HG03039 (cell line): ENCODE data around the gene FER1L5.
"Not testable (repeated sequence)": the region's sequence is repeated elsewhere in the genome, so short reads cannot be mapped to it uniquely, and the experiment has no call there.

Experiments
- ATAC-seq: cut with Tn5 transposase; IDR thresholded peaks from one replicate; pipeline ENCODE4 v1.9.1; 2021; ENCODE audit warnings: mild to moderate bottlenecking, moderate library complexity; ENCODE audit not compliant: unreplicated experiment

Gene FER1L5

GRCh38 chr2:96633641-96634040, 8.9 kb upstream of the FER1L5 start:
- no peak for ATAC-seq

DNA sequence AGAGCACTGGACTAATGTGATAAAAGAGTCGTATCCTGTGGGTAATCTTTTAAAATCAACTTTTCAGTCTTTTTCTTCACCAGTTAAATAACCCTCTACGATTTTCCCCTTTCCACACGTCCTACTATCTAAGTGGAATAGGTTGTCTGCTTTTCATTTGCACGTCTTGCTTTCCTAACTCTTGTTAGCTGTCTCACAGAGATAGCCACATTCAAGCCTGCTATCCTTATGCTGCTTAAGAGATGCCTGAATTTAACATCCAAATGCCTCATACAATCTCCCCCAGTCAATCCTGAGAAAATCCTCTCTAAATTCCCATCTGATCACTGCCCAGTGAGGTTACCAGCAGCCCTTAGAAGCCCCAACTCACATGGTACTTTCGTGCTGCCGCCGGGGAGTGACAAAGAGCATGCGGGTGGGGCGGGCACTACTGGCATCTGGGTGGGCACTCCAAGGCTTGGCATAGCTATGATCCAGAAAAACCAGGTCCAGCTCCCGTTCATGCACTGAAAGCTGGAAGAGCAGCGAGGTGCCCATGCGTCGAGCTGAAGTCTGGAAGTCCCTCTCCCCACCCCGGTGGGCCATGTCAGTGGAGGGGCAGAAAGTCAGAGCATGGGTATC, 5.9 kb upstream of the FER1L5 start:
- no peak for ATAC-seq

DNA sequence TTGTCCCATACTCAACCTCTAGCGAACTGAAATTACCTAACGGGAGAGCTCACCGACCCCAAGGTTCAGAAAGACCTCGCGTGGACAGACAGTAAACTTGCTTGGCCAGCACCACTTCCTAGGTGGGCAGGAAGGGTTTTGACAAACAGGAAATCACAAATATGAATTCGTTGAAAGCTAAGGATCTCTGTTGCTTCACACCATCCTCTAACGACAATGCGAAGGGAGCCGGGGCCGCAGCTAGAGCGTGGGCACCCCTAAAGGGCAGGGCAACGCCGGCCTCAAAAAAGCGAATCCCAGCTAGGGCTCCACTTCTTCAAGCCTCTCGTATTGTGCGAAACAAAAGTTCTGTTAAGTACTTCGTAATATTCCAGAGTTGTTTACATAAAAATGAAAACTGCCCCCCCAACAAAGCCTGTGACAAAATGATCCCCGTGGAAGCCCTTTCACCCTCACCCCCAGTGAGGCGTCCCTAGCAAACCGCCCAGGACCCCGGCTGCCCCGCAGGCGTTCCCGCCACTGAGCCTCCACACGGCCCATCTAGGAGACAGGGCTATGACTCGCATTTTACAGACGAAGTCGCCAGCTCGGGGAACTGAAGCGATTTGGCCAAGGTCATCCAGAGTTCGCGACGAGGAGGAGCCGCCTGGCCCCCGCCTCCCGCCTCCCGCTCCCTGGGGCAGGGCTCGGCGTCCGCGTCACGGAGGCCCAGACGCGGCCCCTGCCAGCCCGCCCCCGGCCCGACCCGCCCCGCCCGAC, 5.0 kb upstream of the FER1L5 start:
- peak; percentile 68 for ATAC-seq

DNA sequence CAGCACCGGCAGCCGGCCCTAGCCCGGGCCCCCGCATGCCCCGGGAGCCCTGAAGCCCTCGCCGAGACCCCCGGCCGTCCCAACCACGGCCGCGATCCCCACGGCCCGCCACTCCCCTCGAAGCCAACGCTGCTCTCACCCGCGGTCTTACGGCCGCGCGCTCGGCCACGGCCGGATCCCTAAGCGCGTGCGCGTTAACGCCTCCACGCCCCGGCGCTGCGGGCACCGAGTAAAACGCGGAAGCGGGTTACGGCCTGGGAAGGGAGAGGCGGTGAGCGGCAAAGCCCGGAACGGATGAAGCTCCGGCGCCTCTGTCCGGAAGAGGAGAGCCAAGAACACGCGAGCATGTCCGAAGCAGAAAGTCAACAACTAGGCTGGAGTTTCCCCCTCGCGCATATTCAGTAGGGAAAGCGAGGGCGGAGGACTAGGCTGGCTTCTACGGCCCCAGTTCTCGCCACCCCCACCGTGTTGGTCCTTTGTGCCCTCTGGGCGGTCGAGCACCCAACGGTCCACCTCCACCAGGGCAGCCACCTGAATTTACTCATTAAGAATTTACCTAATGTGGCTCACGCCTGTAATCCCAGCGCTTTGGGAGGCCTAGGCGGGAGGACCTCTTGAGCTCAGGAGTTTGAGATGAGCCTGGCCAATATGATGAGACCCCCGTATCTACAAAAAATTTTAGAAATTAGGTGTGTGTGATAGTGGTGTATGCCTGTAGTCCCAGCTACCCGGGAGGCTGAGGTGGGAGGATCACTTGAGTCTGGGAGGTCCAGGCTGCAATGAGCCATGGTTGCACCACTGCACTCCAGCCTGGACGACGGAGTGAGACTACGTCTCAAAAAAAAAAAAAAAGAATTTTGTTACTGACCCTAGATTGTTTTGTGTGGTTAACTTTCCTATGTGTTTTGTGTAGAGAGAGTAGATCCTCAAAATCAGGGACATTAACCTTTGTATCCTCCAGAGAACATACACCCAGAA, 4.1 kb upstream of the FER1L5 start, which contains the start of gene KANSL3:
Gene KANSL3, minus strand, starts transcription at position 169 of the 978 bp plus-strand sequence. CDS start 1,177 bp downstream, outside the sequence.
- peak; percentile 76 for ATAC-seq

DNA sequence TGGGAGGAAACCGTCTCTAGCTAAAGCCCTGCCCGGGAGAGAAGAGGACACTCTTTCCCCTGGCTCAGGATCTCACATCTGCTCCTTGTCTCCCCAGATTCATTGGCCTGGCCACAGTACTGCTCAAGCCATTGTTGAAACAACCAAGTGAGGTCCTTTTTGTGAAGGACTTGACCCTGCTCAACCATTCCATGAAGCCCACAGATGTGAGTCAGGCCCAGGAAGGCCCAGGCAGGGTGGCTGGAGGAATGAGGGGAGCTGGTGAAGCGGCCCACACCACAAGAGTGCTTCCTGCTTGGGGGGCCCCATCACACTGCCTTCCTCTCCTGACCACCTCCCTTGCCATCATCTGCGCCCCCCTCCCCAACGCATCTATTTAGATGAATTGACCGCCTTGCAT, 5.1 kb downstream of the FER1L5 start:
- ATAC-seq = no peak

- no peak for ATAC-seq
These were observed 5.9 kb downstream of the FER1L5 start for GRCh38 chr2:96648306-96648930.

- no peak for ATAC-seq
These were observed 6.8 kb downstream of the FER1L5 start for GRCh38 chr2:96649342-96649741.

GRCh38 chr2:96651793-96652192, 9.2 kb downstream of the FER1L5 start:
- no peak for ATAC-seq

DNA sequence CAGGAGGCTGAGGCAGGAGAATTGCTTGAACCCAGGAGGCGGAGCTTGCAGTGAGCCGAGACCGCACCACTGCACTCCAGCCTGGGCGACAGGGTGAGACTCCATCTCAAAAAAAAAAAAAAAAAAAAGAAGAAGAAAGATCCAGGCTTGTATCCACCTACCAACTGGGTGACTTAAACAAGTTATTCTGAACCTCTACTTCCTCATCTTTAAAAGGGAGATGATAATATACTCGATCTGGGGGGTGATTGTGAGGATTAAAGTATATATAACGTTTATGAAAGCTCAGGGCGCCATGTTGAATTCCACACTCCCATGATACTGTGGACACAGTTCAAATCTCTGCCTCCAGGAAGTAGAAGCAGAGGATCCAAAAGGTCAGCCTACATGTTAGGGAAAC, 12.2 kb downstream of the FER1L5 start:
- not testable (repeated sequence) for ATAC-seq

DNA sequence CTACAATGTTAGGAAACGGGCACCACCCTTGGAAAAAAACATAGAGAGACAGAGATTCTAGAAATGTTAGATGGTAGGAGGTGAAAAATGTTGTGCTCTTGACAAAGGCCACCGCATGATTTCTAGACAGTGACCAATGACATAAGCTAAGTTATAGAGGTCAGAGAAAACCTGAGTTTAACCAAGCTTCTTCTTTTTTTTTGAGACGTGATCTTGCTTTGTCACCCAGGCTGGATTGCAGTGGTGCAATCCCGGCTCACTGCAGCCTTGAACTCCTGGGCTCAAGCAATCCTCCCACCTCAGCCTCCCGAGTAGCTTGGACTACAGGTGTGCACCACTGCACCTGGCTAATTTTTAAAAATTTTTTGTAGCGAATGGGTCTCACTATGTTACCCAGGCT, 13.0 kb downstream of the FER1L5 start:
- ATAC-seq = no peak

DNA sequence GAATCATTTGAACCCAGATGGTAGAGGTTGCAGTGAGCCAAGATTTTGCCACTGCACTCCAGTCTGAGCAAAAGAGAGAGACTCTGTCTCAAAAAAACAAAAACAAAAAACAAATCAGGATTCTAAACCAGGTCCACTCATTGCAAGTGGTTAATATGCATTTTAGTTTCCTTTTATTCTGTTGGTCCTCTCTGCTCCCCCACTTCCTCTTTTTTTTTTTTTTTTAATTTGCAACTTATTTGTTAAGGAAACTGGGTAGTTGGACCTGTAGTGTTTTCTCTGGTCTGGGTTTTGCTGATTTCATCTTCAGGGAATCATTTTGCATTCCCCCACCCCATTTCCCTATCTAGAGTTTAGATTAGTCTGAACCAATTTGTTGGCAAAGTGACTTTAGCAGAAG, 14.0 kb downstream of the FER1L5 start:
- no peak for ATAC-seq

DNA sequence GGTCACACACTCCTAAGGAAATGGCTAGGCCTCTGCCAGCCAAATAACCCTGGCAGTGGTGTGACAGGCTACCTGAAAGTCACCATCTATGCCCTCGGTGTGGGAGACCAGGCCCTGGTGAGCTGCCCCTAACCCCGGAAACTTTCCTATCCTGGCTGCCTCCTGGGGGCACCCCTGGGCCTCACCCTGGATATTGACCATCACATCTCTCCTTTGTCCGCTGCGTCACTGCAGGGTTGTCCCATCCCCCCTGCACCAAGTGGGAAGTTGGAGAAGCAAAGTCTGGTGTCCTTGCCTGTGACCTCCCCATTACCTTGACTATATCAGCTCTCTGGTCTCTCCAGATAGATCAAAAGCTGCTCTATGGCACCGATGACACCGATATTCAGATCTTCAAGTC, 18.8 kb downstream of the FER1L5 start:
- no peak for ATAC-seq

- no peak for ATAC-seq
These were observed 19.8 kb downstream of the FER1L5 start for GRCh38 chr2:96662360-96662759.

- no peak for ATAC-seq
These were observed 20.6 kb downstream of the FER1L5 start for GRCh38 chr2:96663177-96663576.

GRCh38 chr2:96663829-96664228, 21.3 kb downstream of the FER1L5 start:
- ATAC-seq = no peak

- ATAC-seq = no peak
These were observed 21.9 kb downstream of the FER1L5 start for GRCh38 chr2:96664366-96664925.

DNA sequence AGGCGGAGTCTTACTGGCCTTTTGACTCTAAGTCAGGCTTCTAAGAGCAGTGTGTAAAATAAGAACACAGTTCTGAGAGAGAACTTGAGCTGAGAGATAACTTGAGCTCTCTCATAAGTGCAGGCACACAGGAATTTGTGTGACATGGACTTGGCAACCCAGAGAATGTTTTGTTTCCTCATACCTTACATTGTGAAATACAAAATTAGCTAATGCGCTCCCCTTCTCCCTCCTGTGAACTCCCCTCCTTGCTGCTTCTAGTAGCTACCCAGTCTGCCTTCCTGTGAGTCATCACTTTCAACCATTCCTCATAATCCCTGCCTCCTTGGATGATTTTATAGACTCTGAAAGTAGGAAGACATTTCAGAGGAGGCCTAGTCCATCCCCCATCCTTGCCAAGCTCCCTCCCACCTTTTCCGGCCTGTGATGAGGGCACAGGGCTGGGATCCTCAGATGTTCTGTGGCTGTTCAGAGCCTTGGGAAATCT, 22.6 kb downstream of the FER1L5 start:
- no peak for ATAC-seq

DNA sequence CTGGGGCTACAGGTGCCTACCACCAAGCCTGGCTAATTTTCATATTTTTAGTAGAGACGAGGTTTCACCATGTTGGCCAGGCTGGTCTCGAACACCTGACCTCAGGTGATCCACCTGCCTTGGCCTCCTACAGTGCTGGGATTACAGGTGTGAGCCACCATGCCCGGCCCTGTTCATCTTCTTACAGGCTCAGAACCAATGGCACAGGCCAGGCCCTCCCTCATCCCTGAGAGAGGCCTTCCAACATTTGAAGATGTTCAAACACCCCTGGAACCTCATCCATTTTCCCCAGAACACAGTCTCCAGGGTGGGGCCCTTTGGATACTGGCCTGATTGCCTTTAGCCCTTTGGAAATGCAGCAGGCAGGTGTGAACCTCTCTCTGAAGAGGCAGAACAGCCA, 23.2 kb downstream of the FER1L5 start:
- ATAC-seq = not testable (repeated sequence)

GRCh38 chr2:96668771-96669170, 26.2 kb downstream of the FER1L5 start:
- ATAC-seq = no peak

DNA sequence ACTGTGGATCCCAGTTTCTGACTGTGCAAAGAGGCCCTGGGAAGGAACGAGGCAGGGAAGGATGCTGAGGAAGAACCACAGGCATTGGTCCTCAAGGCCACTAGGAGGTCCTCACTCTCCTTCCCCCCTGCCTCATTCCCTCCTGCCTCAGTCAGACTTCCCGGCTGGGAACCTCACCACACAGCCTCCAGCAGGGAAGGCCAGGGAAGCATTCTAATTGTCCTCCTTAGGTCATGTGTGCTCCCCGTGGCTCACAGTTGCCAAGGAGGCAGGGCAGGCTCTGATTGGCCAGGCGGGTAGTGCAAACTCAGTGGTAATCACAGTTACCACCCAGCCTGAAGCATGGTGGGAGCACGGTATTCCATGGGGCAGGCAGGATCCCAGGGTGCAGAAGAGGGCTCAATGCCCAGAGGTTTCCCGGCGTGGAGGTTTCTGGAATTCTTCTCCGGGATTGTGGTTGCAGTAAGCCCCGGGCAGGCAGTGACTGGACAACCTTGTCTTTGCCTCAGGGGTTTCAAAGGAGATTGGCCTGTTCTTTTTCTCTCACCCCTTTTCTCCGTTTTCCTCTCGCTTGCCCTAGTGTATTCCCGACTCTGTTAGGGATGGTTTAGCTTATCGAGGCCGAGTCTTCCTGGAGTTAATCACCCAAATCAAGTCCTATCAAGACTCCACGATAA, 27.1 kb downstream of the FER1L5 start:
- no peak for ATAC-seq
